Measurements from ENCODE around the gene STK39. TPM values are rescaled to one million over a fixed set of nuclear protein-coding genes. Genes with fewer than 3 reads are reported as not detected.

The STK39 gene
- polyA plus RNA-seq, 1 donor (not counting 4 experiments of a cell fraction or from before 2014, with no cell fraction given) = 20.7 TPM

DNA sequence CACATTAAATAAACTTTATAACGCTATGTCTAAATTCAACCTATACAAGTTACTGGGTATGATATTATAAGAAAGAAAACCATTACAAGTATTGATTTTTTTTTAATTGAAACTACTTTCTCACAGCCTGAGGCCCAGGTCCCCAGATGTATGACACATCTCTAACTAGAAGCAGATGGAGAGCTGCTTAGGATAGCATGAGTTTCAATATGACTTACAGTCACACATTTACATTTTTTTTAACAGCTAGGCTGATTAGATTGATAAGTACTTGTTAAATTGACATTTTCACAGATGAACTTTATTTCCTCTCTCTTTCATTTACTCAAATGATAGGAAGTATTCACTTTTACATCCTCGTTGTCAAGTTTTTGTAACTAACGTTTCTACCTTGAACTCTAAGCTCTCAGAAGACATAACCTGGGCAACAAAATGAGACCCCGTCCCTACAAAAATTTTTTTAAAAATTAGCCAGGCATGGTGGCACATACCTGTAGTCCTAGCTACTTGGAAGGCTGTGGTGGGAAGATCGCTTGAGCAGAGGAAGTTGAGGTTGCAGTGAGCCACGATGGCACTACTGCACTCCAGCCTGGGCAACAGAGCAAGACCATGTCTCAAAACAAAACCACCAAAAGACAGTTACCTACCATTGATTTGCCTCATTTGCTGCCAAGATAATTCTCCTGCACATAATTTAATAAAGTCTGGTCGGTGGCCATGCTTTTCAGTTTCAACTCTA lies 52.4 kb downstream of the STK39 start:
- FAIRE-seq (no peak), DNase-seq (ENCODE audit: low read depth, low spot score) (no peak)

DNA sequence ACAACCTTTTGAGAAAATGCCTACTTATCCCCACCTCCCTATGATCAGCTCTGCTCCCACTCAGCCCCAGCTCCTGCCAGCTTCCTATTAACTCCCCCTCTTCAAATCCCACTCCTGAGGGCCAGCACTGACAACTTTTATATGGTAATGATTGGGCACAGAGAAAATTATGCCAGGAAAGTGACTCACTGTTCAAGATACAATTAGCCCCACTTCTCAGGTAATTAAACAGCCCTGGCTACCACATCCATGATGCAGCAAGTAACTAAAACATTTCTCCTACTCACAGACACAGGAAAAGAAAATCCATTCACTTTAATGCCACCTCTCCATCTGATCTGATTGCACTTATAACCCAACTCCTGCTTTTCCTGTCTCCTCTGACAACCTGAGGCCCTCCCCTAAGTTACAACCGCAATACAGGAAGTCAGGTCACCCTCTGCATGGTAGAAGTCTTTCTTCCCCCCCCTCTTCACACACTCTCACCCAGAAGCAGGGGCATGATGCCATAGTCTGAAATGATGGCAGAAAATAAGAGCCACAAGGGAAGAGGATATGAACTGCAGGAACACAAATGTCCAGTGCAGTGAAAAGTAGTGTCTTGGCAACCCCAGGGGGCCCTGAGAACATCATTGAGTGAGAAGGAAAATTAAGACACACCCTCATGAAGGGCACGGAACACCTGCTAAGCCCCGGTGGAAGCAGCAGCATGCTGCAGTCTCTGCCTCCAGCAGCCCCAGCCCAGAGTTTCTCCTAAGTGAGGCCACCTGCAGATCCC lies 54.4 kb downstream of the STK39 start:
- H3K79me2 ChIP-seq (ENCODE audit: control insufficient read depth, insufficient read depth, low read length) = peaks cover 9% of the 10 kb centered on the region
- no peak for FAIRE-seq

More for the DNA sequence above, 52.4 kb downstream of the STK39 start:
- H3K4me3 ChIP-seq (ENCODE audit: control insufficient read depth in 2 of 3, extremely low read depth in 1 of 3, insufficient read depth in 2 of 3, low read depth in 1 of 3, low read length in 3 of 3) = no peak overlapping the region
- H2AFZ ChIP-seq (ENCODE audit: control insufficient read depth, low read length) = no peak overlapping the region
- no peaks in the 10 kb centered on the region for H3K27me3 ChIP-seq (ENCODE audit: control insufficient read depth, extremely low read depth, insufficient read depth, low read length)
- no peak overlapping the region for H3K27ac ChIP-seq (ENCODE audit: control insufficient read depth, insufficient read depth, low read length)
- no peaks in the 10 kb centered on the region for H3K36me3 ChIP-seq (ENCODE audit: control insufficient read depth in 2 of 2, extremely low read depth in 1 of 2, insufficient read depth in 2 of 2, low read length in 2 of 2)
- no peak overlapping the region for H3K9ac ChIP-seq (ENCODE audit: control insufficient read depth, extremely low read depth, insufficient read depth, low read length)
- H3K4me1 ChIP-seq (ENCODE audit: control insufficient read depth, extremely low read depth, insufficient read depth, low read length) = peaks cover 13% of the 10 kb centered on the region
- H3K4me2 ChIP-seq (ENCODE audit: control insufficient read depth, extremely low read depth, insufficient read depth, low read depth, low read length) = no peak overlapping the region
- H3K9me3 ChIP-seq (ENCODE audit: control insufficient read depth, low read depth, low read length) = no peaks in the 10 kb centered on the region
- peaks cover 2% of the 10 kb centered on the region for H3K79me2 ChIP-seq (ENCODE audit: control insufficient read depth, insufficient read depth, low read length)
- H3K9me1 ChIP-seq (ENCODE audit: control insufficient read depth, extremely low read depth, insufficient read depth, low read length) = no peaks in the 10 kb centered on the region
- TF ChIP-seq, protein P1, sequence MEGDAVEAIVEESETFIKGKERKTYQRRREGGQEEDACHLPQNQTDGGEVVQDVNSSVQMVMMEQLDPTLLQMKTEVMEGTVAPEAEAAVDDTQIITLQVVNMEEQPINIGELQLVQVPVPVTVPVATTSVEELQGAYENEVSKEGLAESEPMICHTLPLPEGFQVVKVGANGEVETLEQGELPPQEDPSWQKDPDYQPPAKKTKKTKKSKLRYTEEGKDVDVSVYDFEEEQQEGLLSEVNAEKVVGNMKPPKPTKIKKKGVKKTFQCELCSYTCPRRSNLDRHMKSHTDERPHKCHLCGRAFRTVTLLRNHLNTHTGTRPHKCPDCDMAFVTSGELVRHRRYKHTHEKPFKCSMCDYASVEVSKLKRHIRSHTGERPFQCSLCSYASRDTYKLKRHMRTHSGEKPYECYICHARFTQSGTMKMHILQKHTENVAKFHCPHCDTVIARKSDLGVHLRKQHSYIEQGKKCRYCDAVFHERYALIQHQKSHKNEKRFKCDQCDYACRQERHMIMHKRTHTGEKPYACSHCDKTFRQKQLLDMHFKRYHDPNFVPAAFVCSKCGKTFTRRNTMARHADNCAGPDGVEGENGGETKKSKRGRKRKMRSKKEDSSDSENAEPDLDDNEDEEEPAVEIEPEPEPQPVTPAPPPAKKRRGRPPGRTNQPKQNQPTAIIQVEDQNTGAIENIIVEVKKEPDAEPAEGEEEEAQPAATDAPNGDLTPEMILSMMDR (optimal IDR thresholded peaks at IDR 0.05 in 1 of 3, IDR thresholded peaks at IDR 0.05 in 1 of 3, conservative IDR thresholded peaks at IDR 0.05 in 1 of 3; ENCODE audit: extremely low read depth in 1 of 3, insufficient read depth in 2 of 3, low read length in 3 of 3) = no peak
- no peak for TF ChIP-seq EZH2 (IDR thresholded peaks at IDR 0.05; ENCODE audit: low read length)
- dilution Hi-C loops (cut with MboI; ENCODE audit: extremely low pct_ligation_motif_present, low sequenced_read_pairs) = no loop called here
- H4K20me1 ChIP-seq (ENCODE audit: control insufficient read depth, extremely low read depth, insufficient read depth, low read length) = no peaks in the 10 kb centered on the region

More for the DNA sequence above, 54.4 kb downstream of the STK39 start:
- H3K27me3 ChIP-seq (ENCODE audit: control insufficient read depth, extremely low read depth, insufficient read depth, low read length) = no peaks in the 10 kb centered on the region
- no peak overlapping the region for H3K4me2 ChIP-seq (ENCODE audit: control insufficient read depth, extremely low read depth, insufficient read depth, low read depth, low read length)
- dilution Hi-C loops (cut with MboI; ENCODE audit: extremely low pct_ligation_motif_present, low sequenced_read_pairs) = no loop called here
- H2AFZ ChIP-seq (ENCODE audit: control insufficient read depth, low read length) = no peak overlapping the region
- no peaks in the 10 kb centered on the region for H3K9me3 ChIP-seq (ENCODE audit: control insufficient read depth, low read depth, low read length)
- no peak for TF ChIP-seq EZH2 (IDR thresholded peaks at IDR 0.05; ENCODE audit: low read length)
- TF ChIP-seq, protein P1 (optimal IDR thresholded peaks at IDR 0.05 in 1 of 3, IDR thresholded peaks at IDR 0.05 in 1 of 3, conservative IDR thresholded peaks at IDR 0.05 in 1 of 3; ENCODE audit: extremely low read depth in 1 of 3, insufficient read depth in 2 of 3, low read length in 3 of 3) = no peak
- no peaks in the 10 kb centered on the region for H3K36me3 ChIP-seq (ENCODE audit: control insufficient read depth in 2 of 2, extremely low read depth in 1 of 2, insufficient read depth in 2 of 2, low read length in 2 of 2)
- DNase-seq (ENCODE audit: low read depth, low spot score) = no peak
- no peak overlapping the region for H3K27ac ChIP-seq (ENCODE audit: control insufficient read depth, insufficient read depth, low read length)
- peaks cover 14% of the 10 kb centered on the region for H3K4me1 ChIP-seq (ENCODE audit: control insufficient read depth, extremely low read depth, insufficient read depth, low read length)
- H3K9me1 ChIP-seq (ENCODE audit: control insufficient read depth, extremely low read depth, insufficient read depth, low read length) = peaks cover under 1% of the 10 kb centered on the region
- no peaks in the 10 kb centered on the region for H4K20me1 ChIP-seq (ENCODE audit: control insufficient read depth, extremely low read depth, insufficient read depth, low read length)
- no peak overlapping the region for H3K4me3 ChIP-seq (ENCODE audit: control insufficient read depth in 2 of 3, extremely low read depth in 1 of 3, insufficient read depth in 2 of 3, low read depth in 1 of 3, low read length in 3 of 3)
- no peak overlapping the region for H3K9ac ChIP-seq (ENCODE audit: control insufficient read depth, extremely low read depth, insufficient read depth, low read length)
